ENCODE data around the gene FBXO5.

The FBXO5 gene, protein sequence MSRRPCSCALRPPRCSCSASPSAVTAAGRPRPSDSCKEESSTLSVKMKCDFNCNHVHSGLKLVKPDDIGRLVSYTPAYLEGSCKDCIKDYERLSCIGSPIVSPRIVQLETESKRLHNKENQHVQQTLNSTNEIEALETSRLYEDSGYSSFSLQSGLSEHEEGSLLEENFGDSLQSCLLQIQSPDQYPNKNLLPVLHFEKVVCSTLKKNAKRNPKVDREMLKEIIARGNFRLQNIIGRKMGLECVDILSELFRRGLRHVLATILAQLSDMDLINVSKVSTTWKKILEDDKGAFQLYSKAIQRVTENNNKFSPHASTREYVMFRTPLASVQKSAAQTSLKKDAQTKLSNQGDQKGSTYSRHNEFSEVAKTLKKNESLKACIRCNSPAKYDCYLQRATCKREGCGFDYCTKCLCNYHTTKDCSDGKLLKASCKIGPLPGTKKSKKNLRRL

DNA sequence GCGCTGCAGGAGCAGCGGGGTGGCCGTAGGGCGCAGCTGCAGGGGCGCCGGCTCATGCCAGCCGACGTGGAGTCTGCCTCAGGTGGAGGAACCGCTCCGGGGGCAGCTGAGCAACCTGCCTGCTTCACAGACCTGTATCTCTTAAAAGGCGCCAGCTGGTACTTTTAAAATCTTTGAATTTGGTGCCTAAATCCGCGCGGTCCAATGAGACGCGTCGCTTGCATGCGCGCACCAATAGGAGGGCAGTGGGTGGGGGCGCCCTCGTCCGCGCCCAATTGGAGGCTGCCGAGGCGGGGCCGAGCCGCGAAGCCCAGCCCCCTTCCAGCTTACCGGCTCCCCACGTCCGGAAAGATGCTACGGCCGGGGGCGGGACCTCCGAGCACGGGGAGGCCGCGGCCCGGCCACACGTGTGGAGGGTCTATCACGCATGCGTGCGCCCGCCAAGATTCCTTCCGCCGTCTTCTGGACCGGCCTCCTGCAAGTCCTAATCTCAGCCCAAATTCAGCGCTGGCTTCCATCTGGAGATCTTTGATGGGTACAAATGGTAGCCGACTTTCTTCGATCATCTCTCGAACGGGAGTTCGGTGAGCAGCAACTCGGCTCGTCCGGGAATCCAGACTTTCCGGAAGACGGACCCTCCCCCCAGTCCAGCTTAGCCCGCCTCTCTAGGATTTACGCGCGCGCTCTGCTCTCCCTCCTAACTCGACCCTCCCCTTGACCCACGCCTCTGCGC is at the start of gene FBXO5:
FBXO5 (minus strand) TSS at position 138 of the 733 bp plus-strand sequence; CDS start at position 56, 82 bp downstream.
- peak; percentile 95 for DNase-seq (ENCODE audit: low spot score)
- in situ Hi-C loops (cut with MboI; ENCODE audit: low sequenced_read_pairs, unreplicated experiment): no loop called here
- no peak for TF ChIP-seq CTCF (IDR thresholded peaks at IDR 0.05; ENCODE audit: borderline replicate concordance, control extremely low read depth, extremely low read depth, insufficient read depth, missing control alignments)

- in situ Hi-C loops (cut with MboI; ENCODE audit: low sequenced_read_pairs, unreplicated experiment): loop anchor here (10.0 kb wide), 1 partner anchor 282 kb away; no protein-coding TSS in a partner anchor
- TF ChIP-seq CTCF (IDR thresholded peaks at IDR 0.05; ENCODE audit: borderline replicate concordance, control extremely low read depth, extremely low read depth, insufficient read depth, missing control alignments): no peak
- DNase-seq (ENCODE audit: low spot score): no peak
Measured at GRCh38 chr6:153032255-153032882, 49.5 kb upstream of the FBXO5 start.

DNA sequence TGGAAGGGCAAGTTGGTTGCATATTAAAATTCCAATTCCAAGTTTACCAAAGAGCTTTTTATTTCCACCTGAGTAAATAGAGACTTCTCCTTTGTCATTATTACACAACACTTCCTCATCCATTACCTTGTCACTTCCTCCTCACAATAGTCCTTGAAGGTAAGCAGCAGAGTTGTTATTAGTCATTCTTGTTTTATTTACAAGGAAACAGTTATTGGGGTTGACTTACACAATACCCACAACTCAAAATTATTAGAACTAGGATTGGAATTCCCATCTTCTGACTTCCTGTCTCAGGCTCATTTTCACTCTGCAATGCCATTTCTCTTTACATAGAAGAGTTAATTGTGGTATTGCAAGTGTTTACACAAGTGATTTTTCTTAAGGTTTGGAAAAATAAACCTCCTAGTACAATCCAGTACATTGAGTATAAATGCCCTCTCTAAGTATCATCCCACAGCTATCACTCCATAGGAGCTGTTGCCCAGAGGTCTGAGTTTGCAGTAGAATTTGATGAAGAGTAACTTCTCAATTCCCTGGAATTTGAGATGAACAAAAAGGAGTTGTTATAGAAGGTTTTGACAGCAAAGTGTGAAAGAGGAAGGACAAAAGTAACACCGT is 48.6 kb upstream of the FBXO5 start:
- in situ Hi-C loops (cut with MboI; ENCODE audit: low sequenced_read_pairs, unreplicated experiment): loop anchor here (10.0 kb wide), 1 partner anchor 283 kb away; no protein-coding TSS in a partner anchor

GRCh38 chr6:153028963-153029362 is 46.1 kb upstream of the FBXO5 start:
- in situ Hi-C loops (cut with MboI; ENCODE audit: low sequenced_read_pairs, unreplicated experiment): loop anchor here (10.0 kb wide), 2 partner anchors 74 to 164 kb away; no protein-coding TSS in a partner anchor

More for the DNA sequence above, 48.6 kb upstream of the FBXO5 start:
- DNase-seq (ENCODE audit: low spot score): no peak
- no peak for TF ChIP-seq CTCF (IDR thresholded peaks at IDR 0.05; ENCODE audit: borderline replicate concordance, control extremely low read depth, extremely low read depth, insufficient read depth, missing control alignments)

DNA sequence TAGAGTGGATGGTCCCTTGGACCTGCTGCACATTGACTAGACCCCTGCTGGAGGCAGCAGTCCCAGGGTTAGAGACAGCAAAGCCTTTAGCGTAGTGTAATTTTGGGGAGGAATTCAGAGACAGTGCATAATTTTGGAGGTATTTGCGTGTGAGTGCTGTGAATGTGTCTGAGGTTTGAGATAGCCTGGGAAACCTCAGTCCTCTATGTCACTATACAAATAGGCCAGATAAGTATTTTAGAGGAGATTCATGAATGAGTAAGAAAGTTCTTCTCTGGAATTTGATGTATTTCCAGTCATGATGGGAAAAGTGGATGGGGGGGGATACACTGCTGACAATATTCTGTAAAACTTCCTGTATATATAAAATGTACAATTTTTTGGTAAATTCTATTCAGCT is 45.4 kb upstream of the FBXO5 start:
- TF ChIP-seq CTCF (IDR thresholded peaks at IDR 0.05; ENCODE audit: borderline replicate concordance, control extremely low read depth, extremely low read depth, insufficient read depth, missing control alignments): no peak
- in situ Hi-C loops (cut with MboI; ENCODE audit: low sequenced_read_pairs, unreplicated experiment): loop anchor here (10.0 kb wide), 2 partner anchors 73 to 163 kb away; no protein-coding TSS in a partner anchor

More at GRCh38 chr6:153028963-153029362, 46.1 kb upstream of the FBXO5 start:
- DNase-seq (ENCODE audit: low spot score): no peak
- no peak for TF ChIP-seq CTCF (IDR thresholded peaks at IDR 0.05; ENCODE audit: borderline replicate concordance, control extremely low read depth, extremely low read depth, insufficient read depth, missing control alignments)

More for the DNA sequence above, 45.4 kb upstream of the FBXO5 start:
- DNase-seq (ENCODE audit: low spot score): no peak

Measured in GM13976 (cell line).